Neural cell (in vitro differentiated cells): ENCODE results near the gene LRRC3.

Experiments used
- EP300 ChIP-seq: fragments of 450-650 bp; conservative IDR thresholded peaks from 2 replicates; pipeline ENCODE4 v1.6.1; 2014; ENCODE audit warnings: antibody characterized with exemption, mild to moderate bottlenecking, moderate library complexity; ENCODE audit not compliant: poor library complexity, severe bottlenecking
- EZH2 ChIP-seq: fragments of 200-600, 300-800 bp; shearing (Covaris generic), sonication (generic); IDR thresholded peaks from 2 replicates; pipeline ENCODE4 v1.6.1; 2014; ENCODE audit warnings: antibody characterized with exemption, low read length, borderline replicate concordance, mild to moderate bottlenecking; ENCODE audit not compliant: insufficient read depth, poor library complexity, severe bottlenecking
- MXI1 ChIP-seq: fragments of 450-650 bp; conservative IDR thresholded peaks from 2 replicates; pipeline ENCODE4 v1.6.1; 2014; ENCODE audit warnings: antibody characterized with exemption, mild to moderate bottlenecking; ENCODE audit not compliant: poor library complexity, severe bottlenecking
- POLR2AphosphoS5 ChIP-seq: IDR thresholded peaks from 2 replicates; pipeline ENCODE4 v1.6.1; 2012
- SMC3 ChIP-seq: fragments of 450-650 bp; conservative IDR thresholded peaks from 2 replicates; pipeline ENCODE4 v1.6.1; 2014; ENCODE audit warnings: antibody characterized with exemption, mild to moderate bottlenecking, moderate library complexity; ENCODE audit not compliant: poor library complexity
- TAF1 ChIP-seq: IDR thresholded peaks from 2 replicates; pipeline ENCODE4 v1.6.1; 2012; ENCODE audit warnings: low read depth
- TF ChIP-seq, protein P1 (sequence below): fragments of 450-650 bp; IDR thresholded peaks from 2 replicates; pipeline ENCODE4 v1.5.1; 2014; ENCODE audit warnings: antibody characterized with exemption, mild to moderate bottlenecking, moderate library complexity; ENCODE audit not compliant: poor library complexity, severe bottlenecking
- TF ChIP-seq, protein P2 (sequence below): IDR thresholded peaks from 2 replicates; pipeline ENCODE4 v1.6.1; 2012; ENCODE audit warnings: borderline replicate concordance

DNA sequence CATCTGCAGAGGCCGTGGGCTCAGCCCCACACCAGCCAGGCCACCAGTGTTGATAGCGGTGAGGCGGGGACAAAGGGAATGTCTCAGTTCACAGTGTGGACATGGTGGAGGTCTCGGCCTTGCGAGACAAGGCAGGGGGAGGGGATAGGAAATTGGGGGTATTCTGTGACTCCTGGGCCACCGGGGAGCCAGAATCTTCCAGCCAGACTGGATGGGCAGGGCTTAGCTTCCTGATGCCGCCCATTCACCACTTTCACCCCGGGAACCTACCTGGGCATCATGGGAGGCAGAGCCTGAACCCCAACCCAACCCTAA lies 5.1 kb downstream of the LRRC3 start:
- TF ChIP-seq, protein P1, sequence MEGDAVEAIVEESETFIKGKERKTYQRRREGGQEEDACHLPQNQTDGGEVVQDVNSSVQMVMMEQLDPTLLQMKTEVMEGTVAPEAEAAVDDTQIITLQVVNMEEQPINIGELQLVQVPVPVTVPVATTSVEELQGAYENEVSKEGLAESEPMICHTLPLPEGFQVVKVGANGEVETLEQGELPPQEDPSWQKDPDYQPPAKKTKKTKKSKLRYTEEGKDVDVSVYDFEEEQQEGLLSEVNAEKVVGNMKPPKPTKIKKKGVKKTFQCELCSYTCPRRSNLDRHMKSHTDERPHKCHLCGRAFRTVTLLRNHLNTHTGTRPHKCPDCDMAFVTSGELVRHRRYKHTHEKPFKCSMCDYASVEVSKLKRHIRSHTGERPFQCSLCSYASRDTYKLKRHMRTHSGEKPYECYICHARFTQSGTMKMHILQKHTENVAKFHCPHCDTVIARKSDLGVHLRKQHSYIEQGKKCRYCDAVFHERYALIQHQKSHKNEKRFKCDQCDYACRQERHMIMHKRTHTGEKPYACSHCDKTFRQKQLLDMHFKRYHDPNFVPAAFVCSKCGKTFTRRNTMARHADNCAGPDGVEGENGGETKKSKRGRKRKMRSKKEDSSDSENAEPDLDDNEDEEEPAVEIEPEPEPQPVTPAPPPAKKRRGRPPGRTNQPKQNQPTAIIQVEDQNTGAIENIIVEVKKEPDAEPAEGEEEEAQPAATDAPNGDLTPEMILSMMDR: no peak
- no peak for TF ChIP-seq TAF1
- TF ChIP-seq EZH2: no peak
- TF ChIP-seq, protein P2, sequence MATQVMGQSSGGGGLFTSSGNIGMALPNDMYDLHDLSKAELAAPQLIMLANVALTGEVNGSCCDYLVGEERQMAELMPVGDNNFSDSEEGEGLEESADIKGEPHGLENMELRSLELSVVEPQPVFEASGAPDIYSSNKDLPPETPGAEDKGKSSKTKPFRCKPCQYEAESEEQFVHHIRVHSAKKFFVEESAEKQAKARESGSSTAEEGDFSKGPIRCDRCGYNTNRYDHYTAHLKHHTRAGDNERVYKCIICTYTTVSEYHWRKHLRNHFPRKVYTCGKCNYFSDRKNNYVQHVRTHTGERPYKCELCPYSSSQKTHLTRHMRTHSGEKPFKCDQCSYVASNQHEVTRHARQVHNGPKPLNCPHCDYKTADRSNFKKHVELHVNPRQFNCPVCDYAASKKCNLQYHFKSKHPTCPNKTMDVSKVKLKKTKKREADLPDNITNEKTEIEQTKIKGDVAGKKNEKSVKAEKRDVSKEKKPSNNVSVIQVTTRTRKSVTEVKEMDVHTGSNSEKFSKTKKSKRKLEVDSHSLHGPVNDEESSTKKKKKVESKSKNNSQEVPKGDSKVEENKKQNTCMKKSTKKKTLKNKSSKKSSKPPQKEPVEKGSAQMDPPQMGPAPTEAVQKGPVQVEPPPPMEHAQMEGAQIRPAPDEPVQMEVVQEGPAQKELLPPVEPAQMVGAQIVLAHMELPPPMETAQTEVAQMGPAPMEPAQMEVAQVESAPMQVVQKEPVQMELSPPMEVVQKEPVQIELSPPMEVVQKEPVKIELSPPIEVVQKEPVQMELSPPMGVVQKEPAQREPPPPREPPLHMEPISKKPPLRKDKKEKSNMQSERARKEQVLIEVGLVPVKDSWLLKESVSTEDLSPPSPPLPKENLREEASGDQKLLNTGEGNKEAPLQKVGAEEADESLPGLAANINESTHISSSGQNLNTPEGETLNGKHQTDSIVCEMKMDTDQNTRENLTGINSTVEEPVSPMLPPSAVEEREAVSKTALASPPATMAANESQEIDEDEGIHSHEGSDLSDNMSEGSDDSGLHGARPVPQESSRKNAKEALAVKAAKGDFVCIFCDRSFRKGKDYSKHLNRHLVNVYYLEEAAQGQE: no peak
- no peak for TF ChIP-seq MXI1
- no peak for TF ChIP-seq POLR2AphosphoS5
- no peak for TF ChIP-seq EP300
- TF ChIP-seq SMC3: no peak
